Measurements from ENCODE around the gene PLEKHH3.

Gene PLEKHH3, protein sequence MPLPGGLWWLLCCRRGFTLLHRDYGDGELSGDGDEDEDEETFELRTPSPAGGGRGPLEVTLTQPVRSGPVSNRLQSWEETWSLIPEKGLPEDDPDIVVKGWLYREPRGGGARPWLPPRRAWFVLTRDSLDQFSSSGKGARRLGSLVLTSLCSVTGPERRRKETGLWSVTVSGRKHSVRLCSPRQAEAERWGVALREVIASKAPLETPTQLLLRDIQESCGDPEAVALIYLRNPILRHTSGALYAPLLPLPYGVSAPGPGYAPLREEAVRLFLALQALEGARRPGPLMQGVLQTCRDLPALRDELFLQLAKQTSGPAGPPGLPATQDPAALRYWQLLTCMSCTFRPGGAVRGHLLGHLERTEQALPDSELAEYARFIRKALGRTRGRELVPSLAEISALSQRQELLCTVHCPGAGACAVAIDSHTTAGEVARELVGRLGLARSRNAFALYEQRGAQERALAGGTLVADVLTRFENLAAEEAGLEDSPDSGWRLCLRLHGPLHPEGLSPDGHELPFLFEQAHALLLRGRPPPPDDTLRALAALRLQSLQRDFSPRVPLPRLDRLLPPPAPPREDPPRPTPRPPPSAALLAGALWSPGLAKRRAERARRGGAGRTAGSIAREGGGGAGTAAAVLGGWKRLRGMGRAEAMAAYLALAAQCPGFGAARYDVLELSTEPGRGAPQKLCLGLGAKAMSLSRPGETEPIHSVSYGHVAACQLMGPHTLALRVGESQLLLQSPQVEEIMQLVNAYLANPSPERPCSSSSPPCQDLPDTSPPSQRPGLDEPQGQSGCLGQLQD

DNA sequence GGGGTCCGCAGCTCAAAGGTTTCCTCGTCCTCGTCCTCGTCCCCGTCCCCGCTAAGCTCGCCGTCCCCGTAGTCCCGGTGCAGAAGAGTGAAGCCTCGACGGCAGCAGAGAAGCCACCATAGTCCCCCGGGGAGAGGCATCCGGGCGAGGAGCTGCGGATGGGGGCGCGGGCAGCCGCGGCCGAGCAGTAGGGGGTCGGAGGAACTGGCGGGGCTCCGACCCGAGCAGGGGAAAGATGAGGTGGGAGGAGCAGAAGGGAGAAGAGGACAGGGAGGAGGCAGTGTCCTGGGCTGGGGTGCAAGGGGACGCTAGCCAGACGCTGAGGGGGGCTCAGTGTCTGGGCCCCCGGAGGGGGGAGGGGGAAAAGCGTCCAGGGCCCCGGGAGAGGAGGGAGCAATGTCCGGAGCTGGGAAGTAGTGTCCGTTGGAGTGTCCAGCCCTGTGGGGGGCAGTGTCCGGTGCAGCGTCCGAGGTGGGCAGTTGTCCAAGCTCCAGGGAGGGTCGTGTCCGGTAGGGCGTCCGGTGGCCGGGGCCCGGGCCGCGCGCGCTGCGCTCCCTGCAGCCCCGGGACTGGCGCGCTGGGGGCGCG, at the start of gene PLEKHH3:
Gene PLEKHH3, minus strand, starts transcription at position 571 of the 588 bp plus-strand sequence. Its CDS starts 431 bp downstream, at position 140.
- DNase-seq: no peak

DNA sequence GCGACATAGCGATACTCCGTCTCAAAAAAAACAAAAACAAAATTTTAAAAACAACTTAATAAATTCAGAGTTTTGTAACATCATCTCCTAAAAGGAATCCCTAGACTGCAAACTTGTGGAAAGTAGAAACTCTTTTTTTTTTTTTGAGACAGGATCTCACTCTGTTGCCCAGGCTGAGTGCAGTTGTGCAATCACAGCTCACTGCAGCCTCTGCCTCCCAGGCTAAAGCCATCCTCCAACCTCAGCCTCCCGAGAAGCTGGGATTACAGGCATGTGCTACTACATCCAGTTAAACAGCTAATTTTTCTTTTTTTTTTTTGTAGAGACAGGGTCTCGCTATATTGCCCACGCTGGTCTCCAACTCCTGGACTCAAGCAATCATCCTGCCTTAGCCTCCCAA, 48.3 kb upstream of the PLEKHH3 start:
- DNase-seq: no peak

DNA sequence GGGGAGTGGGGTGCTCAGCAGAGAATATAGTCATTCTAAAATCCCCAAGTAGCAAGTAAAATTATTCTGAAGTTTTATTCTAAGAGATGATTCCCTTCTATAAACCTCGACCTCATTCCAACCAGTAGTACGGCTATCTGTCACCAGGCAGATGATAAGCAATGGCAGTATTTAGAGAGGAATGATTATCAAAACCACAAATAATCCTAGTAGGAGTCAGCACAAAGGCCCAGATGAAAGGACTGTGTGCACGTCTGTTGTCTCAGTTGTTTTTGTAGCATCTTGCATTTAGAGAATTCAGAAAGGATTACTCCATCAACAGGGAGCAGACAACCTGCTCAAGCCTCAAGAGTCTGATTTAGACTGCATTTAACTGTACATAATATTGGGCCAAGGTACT, 46.8 kb upstream of the PLEKHH3 start:
- no peak for DNase-seq

DNA sequence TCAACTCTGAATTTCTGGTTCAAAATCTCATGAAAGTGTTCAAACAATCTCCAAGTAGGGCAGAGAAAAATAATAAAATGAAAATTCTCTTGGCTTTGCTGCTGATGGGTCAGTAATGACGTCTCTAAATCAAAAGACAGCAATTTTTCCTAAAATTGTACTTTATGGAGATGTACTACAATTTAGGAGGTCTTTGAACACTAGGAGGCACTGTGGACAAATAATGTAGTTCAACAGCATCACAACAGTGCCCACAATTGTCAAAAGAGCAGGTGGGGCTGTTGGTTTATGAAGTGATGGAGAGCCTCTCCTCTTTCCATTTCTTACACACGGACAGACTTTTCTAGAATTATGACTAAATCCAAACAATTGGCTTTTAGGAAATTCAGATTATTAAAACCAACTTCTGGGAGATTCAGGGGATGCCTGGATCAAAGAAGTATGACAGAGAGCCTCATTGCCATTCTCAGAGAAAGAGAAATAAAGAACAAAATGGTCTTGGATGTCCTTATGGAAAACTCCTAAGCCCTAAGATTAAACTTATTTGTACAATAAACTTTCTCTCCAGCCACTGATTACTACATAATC, 44.3 kb upstream of the PLEKHH3 start:
- peak; percentile 90 for DNase-seq

DNA sequence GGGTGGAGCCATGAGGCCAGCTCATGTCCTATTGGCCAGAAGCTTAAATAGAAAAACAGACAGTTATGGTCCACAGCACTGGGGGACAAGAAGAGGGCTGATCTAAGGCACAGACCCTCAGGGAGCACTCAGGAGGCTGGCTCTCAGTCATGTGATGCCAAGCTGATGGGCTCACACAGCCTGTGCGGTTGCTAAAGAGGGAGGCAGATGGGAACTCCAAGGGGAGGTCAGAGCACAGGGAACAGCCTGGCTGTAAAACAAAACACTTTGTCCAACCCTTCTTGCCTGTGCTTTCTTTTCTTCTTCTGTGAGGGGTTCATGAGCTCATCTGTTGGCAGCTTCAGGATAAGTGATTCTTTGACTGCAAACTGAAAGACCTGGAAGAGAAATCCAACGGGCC, 32.8 kb upstream of the PLEKHH3 start:
- no peak for DNase-seq

DNA sequence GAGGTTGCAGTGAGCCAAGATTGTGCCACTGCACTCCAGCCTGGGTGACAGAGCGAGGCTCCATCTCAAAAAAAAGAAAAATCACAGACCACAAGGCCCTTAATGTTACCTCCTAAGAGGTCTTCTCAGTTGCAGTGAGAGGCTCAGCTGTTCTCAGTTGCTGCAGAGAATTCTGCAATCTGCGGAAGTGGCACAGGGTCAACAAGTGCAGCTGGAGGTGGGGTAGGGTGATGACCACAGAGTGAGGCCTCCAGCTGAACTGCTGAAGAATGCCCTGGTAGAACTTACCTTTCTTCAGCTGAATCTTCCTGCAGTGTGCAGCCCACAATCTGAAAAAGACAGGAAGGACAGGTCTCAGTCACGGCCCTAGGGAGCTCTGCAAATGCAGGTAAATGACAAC, 31.8 kb upstream of the PLEKHH3 start:
- no peak for DNase-seq

DNA sequence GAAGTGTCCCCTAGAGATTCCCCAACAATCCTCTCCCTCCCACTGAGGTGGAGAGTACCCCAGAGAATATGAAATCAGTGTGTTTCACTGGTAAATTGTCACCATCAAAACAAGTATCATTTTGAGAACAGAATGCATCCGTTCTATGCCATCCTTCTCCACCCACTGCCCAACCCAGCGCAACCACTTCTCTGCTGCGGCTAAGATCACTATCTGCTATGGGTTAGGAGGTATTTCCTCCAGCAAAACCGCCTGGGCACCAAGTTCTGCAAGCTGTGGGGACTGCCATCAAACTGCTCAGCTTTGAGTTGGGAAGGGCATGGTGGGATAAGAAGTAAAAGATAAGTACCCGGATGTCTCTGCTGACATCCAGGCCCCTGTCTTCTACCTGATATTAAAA, 29.9 kb upstream of the PLEKHH3 start:
- no peak for DNase-seq

DNA sequence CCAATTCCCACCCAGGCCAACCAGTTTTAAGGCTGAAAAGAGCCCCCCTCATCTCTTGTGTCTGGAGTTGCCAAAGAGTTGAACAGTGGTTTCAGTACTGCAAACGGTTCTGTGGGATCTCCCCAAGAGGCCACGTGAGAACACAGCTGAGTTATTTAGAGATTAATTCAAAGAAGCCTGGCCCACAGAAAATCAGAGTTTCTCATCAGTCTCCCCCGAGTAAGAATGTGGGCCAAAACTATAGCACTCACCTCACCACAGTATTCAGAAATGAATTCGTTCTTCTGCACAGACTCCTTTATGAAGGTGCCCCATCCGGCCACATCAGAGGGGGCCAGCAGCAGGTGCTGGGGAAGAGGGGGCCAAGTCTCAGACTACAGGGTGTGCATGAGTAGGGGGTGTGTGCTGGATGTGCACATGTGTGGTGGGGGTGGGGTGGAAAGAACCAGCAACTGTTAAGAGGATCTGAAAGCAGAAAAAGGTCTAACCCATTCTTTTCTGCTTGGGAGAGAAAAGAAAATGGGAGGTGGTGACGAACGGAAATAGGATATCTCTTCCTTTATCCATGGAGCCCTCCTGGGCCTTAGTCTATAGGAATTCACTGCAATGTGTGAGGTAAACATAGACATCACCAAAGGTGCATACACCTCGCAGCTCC, 28.2 kb upstream of the PLEKHH3 start:
- DNase-seq: no peak

DNA sequence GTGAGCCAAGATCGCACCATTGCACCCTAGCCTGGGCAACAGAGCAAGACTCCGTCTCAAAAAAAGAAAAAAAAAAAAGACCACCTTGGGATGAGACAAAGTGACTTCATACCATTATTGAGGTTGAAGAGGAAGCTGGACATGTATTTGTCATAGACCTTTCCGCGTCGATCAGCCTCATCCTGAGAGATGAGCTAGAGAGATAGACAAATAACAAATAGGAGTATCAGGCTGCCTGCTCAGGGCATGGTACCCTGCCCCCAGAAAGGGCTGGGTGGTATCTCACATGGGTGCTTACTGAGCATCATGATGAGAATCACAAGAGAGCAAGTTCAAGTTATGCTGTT, 27.7 kb upstream of the PLEKHH3 start:
- no peak for DNase-seq

DNA sequence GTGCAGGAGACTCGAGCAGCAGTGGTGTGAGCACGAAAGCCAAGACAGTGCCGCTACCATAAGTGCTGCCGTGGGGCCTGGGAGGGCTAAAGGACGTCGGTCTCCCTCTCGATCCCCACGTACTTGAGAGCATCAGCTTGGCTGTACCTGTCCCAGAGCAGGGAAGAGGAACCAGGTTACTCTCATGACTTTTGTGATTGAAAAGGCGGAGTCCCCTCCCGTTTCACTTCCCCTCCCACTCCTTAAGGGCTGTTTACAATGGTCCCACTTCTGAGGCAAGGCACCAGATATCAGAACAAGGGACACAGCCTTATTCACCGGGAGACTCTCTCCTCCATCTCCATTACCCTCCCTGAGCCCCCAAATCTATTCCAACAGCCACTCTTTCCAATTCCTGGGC, 25.7 kb upstream of the PLEKHH3 start:
- DNase-seq: no peak

DNA sequence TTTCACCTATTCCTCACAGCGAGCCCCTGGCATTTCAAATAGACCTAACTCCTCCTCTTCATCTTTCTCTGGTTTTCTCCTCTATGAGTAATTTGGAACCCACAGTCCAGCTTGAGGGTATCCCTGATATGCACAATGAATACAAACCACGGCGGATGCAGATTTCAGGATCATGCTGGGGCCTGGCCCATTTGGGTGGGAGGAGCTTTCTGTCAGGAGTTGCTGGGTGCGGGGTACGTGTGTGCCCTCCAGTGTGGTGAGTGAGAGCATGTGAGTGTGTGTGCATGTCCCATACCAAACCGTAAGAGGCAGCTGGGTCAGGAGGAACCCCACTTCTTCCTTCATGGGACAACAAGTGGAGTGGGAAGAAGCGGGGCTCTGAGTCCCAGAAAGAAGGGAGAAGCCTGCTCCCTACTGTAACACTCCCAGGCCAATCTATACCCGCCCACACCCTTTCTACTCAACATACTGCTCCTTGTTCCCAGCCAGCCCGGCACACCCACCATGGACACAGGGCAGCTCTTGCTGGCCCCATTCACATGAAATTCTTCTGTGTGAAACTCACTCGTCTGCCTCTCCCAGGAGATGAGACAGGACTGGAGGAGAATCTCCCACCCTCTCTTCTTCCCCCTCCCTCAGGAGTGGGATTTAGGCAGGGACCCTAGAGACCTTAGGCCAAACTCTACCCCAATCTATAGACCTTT, 23.9 kb upstream of the PLEKHH3 start:
- no peak for DNase-seq

DNA sequence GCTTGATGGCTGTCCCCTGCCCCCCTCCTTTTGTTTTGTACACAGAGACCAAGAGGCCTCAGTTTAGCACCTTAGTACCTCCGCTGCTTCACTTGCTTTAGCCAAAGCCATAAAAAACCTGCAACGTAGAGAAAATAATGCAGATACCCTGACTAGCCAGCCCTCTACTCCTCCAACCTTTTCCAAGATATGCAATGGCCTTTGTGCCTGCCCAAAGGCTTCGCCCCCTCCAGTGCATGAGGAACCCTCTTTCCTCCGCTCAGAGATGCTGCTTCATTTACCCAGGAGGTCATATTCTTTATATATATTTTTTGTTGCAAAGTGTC, 22.6 kb upstream of the PLEKHH3 start:
- DNase-seq: no peak

DNA sequence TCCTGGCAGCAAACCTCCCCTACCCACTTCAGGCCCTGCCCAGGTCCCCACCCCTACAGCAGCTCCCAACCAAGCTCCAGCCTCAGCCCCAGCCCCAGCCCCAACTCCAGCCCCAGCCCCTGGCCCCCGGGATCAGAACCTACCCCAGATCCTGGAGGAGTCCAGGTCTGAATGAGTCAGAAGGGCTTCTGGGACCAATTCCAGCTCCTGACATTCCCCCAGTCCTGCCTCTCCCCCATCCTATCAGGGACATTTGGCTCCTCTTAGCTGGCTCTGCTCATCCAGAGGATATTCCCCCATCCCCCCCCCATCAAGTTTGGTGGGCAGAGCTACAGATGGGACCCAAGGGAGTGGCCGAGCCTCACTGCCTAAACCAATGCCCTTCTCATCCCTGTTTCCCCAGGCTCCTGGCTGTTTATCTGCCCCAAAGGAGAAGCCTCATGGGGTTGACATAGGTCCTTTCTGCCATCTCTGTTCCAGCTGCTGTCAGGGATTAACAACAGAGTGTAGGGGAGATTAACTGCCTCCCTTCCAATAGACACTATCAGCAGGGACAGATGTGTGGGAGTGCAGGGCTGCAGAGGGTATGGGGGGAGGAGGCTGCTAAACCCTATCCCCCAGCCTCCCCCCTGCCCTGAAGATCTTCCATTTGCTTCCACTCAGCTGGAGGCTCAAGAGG, 22.1 kb upstream of the PLEKHH3 start:
- no peak for DNase-seq

DNA sequence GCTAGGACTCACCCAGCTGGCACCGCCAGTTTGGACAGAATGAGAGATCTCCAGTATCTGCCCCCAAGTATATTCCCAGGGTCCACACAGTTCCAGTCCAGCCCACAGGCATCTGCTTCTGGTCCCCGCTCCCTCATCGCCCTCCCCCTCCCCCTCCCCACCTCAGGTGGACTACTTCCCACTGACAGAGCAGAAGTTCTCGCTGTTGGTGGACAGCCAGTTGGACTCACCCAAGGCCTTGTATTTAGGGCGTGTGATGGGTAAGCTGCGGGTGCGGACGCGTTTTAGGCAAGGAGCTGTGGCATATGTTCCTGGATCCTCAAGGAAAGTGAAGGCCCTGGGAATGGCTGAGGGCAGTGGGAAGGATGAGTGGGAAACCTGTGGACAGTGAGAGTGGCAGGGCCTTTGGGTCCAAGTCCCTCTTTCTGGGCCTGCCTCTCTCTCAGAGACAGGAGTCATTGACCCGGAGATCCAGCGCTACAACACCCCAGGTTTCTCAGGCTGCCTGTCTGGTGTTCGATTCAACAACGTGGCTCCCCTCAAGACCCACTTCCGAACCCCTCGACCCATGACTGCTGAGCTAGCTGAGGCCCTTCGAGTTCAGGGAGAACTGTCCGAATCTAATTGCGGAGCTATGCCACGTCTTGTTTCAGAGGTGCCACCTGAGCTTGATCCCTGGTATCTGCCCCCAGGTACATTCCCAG, 20.5 kb upstream of the PLEKHH3 start:
- no peak for DNase-seq

DNA sequence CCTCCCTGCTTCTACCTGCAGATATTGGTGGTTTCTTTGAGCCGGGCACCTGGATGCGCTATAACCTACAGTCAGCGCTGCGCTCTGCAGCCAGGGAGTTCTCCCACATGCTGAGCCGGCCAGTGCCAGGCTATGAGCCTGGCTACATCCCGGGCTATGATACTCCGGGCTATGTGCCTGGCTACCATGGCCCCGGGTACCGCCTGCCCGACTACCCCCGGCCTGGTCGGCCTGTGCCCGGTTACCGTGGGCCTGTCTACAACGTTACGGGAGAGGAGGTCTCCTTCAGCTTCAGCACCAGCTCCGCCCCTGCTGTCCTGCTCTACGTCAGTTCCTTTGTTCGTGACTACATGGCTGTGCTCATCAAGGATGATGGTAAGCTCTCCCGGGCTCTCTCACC, 18.7 kb upstream of the PLEKHH3 start:
- DNase-seq: no peak

DNA sequence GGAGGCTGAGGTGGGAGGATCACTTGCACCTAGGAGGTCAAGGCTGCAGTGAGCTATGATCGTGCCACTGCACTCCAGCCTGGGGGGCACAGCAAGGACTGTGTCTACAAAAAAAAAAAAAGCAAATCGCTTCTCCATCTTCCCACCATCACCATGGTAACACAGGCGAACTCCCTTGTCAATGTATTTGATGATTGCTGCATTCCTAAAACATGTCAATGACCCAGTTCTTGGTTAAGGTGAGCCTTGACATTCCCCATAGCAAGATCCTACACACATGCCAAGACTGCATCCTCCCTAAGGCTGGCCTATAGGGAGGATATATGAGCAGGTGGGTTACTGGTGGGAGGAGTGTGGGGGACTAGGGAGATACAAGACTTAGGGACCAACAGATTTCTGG, 17.7 kb upstream of the PLEKHH3 start:
- DNase-seq: no peak

DNA sequence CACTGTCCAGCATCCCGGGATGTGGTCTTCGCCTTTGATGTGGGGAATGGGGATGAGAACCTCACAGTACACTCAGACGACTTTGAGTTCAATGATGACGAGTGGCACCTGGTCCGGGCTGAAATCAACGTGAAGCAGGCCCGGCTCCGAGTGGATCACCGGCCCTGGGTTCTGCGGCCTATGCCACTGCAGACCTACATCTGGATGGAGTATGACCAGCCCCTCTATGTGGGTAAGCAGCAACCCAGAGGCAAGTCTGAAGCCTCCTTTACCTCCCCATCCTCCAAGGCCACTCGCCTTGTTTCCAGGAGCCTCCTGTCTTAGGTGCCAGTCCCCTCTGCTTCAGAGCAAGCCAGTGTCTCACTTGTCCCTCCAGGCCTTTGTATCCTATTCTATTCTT, 15.7 kb upstream of the PLEKHH3 start:
- no peak for DNase-seq

DNA sequence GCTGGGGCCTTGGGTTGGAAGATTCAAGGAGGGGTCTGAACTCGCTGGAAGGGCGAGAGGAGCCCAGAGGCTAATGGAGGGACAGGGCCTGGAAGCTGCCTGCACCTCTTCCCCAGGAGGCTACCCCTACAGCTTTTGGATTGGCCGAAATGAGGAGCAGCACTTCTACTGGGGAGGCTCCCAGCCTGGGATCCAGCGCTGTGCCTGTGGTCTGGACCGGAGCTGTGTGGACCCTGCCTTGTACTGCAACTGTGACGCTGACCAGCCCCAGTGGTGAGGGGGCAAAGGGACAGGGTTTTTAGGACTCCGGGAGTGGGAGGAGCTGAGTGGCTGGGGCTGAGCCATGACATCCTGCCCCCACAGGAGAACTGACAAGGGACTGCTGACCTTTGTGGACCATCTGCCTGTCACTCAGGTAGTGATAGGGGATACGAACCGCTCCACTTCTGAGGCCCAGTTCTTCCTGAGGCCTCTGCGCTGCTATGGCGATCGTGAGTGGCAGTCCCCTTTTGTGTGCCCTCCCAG, 14.3 kb upstream of the PLEKHH3 start:
- no peak for DNase-seq

DNA sequence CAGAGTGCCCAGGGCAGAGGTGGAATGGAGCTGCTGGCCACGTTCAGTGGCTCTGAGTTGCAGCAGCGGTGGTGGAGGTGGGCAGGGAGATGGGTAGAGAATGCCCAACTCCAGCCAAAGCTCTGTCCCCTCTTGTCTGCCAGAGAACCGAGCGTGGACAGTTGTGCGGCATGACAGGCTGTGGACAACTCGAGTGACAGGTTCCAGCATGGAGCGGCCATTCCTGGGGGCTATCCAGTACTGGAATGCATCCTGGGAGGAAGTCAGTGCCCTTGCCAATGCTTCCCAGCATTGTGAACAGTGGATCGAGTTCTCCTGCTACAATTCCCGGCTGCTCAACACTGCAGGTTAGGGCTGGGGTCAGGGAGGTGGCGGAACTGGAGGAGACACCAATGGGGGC, 13.8 kb upstream of the PLEKHH3 start:
- DNase-seq: no peak

DNA sequence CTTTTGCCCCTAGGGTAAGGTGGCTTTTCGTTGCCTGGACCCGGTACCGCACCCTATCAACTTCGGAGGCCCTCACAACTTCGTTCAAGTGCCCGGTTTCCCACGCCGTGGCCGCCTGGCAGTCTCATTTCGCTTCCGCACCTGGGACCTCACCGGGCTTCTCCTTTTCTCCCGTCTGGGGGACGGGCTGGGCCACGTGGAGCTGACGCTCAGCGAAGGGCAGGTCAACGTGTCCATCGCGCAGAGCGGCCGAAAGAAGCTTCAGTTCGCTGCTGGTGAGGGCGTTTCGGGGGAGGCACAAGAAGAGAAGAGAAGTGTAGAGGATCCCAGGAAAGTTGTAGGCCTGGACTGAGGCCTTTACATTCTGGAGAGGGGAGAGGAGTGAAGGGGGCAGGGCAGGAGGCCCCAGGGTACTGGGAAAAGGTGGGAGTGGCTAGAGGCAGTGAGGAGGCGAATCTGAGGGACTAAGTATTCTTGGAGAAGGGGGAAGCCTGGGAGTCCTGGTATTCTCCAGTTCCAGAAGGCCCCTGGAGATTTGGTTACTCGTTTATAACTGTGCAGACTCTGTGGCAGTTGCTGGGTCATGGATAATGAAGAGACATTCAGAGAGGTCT, 11.0 kb upstream of the PLEKHH3 start:
- peak; percentile 26 for DNase-seq

Measured in eye (tissue), 1 donor.